Fibroblast of the aortic adventitia (primary cell): Measurements from ENCODE around the gene LRRC8C. TPM values are rescaled to one million over a fixed set of nuclear protein-coding genes. Genes with fewer than 3 reads are reported as not detected.
"Not testable (repeated sequence)": the region's sequence is repeated elsewhere in the genome, so short reads cannot be mapped to it uniquely, and the experiment has no call there.

Source experiments
- DNase-seq: peaks from one replicate; pipeline ENCODE4 v3.0.0-alpha.2; 2010; ENCODE audit warnings: low read depth
- H3K4me3 ChIP-seq: 2 replicates; pipeline ENCODE4 v1.5.1; 2011; ENCODE audit warnings: low read depth, mild to moderate bottlenecking, control low read depth, low read length, moderate library complexity
- CTCF ChIP-seq: IDR thresholded peaks from 2 replicates; pipeline ENCODE4 v1.5.1; 2011; ENCODE audit warnings: mild to moderate bottlenecking, low read length, control low read depth, inconsistent platforms; ENCODE audit not compliant: insufficient read depth
- total RNA-seq: library from RNA; depleted of rRNA; stranded (reverse); fragments of >200 nt; gene quantifications from 2 replicates; pipeline ENCODE4 v1.2.3, GENCODE V29; 2012; ENCODE audit warnings: low replicate concordance

Gene LRRC8C
- total RNA-seq, 1 donor = 25.3 TPM

GRCh38 chr1:89699451-89699986, 66.6 kb downstream of the LRRC8C start:
- no peak for DNase-seq
- no peak overlapping the region for H3K4me3 ChIP-seq
- TF ChIP-seq CTCF = no peak

GRCh38 chr1:89701746-89702241, 68.9 kb downstream of the LRRC8C start:
- H3K4me3 ChIP-seq = no peak overlapping the region
- no peak for TF ChIP-seq CTCF
- DNase-seq = peak; percentile 78

GRCh38 chr1:89702520-89703045, 69.7 kb downstream of the LRRC8C start:
- no peak for TF ChIP-seq CTCF
- H3K4me3 ChIP-seq = no peak overlapping the region
- DNase-seq = no peak

GRCh38 chr1:89703469-89703868, 70.5 kb downstream of the LRRC8C start:
- no peak for DNase-seq
- no peak for TF ChIP-seq CTCF
- no peak overlapping the region for H3K4me3 ChIP-seq

GRCh38 chr1:89704014-89704413, 71.1 kb downstream of the LRRC8C start:
- no peak overlapping the region for H3K4me3 ChIP-seq
- TF ChIP-seq CTCF = no peak
- no peak for DNase-seq

- DNase-seq, H3K4me3 ChIP-seq: not testable (repeated sequence)
Observed at GRCh38 chr1:89704885-89705284, 72.0 kb downstream of the LRRC8C start.

GRCh38 chr1:89705901-89706699, 73.2 kb downstream of the LRRC8C start:
- TF ChIP-seq CTCF = no peak
- no peak for DNase-seq
- H3K4me3 ChIP-seq = no peak overlapping the region
